ENCODE results near the gene KIF25.

The KIF25 gene

DNA sequence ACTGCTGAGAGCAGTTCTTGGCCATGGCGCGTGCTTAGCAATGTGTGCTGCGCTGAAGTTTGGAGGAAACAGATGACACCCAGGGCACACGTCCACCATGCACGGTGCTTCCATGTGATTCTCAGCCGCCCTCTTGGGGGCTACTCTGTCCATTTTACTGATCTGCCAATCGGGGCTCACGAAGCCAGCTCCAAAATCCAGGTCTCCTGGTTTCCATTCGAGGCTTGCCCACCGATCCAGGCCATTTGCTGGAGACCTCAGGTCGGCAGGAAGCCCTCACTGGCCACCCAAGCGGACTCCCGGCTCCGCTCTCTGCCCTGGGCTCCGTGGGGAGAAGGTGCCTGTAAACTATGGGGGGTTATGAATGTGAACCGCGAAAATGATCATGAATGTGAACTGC lies 93.2 kb downstream of the KIF25 start:
- TF ChIP-seq, protein P1, sequence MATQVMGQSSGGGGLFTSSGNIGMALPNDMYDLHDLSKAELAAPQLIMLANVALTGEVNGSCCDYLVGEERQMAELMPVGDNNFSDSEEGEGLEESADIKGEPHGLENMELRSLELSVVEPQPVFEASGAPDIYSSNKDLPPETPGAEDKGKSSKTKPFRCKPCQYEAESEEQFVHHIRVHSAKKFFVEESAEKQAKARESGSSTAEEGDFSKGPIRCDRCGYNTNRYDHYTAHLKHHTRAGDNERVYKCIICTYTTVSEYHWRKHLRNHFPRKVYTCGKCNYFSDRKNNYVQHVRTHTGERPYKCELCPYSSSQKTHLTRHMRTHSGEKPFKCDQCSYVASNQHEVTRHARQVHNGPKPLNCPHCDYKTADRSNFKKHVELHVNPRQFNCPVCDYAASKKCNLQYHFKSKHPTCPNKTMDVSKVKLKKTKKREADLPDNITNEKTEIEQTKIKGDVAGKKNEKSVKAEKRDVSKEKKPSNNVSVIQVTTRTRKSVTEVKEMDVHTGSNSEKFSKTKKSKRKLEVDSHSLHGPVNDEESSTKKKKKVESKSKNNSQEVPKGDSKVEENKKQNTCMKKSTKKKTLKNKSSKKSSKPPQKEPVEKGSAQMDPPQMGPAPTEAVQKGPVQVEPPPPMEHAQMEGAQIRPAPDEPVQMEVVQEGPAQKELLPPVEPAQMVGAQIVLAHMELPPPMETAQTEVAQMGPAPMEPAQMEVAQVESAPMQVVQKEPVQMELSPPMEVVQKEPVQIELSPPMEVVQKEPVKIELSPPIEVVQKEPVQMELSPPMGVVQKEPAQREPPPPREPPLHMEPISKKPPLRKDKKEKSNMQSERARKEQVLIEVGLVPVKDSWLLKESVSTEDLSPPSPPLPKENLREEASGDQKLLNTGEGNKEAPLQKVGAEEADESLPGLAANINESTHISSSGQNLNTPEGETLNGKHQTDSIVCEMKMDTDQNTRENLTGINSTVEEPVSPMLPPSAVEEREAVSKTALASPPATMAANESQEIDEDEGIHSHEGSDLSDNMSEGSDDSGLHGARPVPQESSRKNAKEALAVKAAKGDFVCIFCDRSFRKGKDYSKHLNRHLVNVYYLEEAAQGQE (IDR thresholded peaks at IDR 0.05; ENCODE audit: insufficient read depth in 1 of 2, low read depth in 2 of 2, low read length in 2 of 2) = no peak
- TF ChIP-seq FOXP2 (optimal IDR thresholded peaks at IDR 0.05; ENCODE audit: borderline replicate concordance, extremely low read depth, extremely low read length, insufficient read depth) = no peak
- TF ChIP-seq POLR2AphosphoS5 (IDR thresholded peaks at IDR 0.05; ENCODE audit: low read depth, low read length) = no peak
- TF ChIP-seq TAF1 (IDR thresholded peaks at IDR 0.05; ENCODE audit: borderline replicate concordance, insufficient read depth, low read length) = no peak
- no peak for TF ChIP-seq SIN3A (IDR thresholded peaks at IDR 0.05; ENCODE audit: borderline replicate concordance, insufficient read depth, low read length)

- TF ChIP-seq SIN3A (IDR thresholded peaks at IDR 0.05; ENCODE audit: borderline replicate concordance, insufficient read depth, low read length) (no peak), FOXP2 (optimal IDR thresholded peaks at IDR 0.05; ENCODE audit: borderline replicate concordance, extremely low read depth, extremely low read length, insufficient read depth) (no peak), TAF1 (IDR thresholded peaks at IDR 0.05; ENCODE audit: borderline replicate concordance, insufficient read depth, low read length) (no peak), POLR2AphosphoS5 (IDR thresholded peaks at IDR 0.05; ENCODE audit: low read depth, low read length) (no peak)
- TF ChIP-seq, protein P1 (IDR thresholded peaks at IDR 0.05; ENCODE audit: insufficient read depth in 1 of 2, low read depth in 2 of 2, low read length in 2 of 2) = no peak
Observed at GRCh38 chr6:168091381-168092264, 94.2 kb downstream of the KIF25 start.

GRCh38 chr6:168092541-168092940 lies 95.1 kb downstream of the KIF25 start:
- no peak for TF ChIP-seq SIN3A (IDR thresholded peaks at IDR 0.05; ENCODE audit: borderline replicate concordance, insufficient read depth, low read length)
- no peak for TF ChIP-seq TAF1 (IDR thresholded peaks at IDR 0.05; ENCODE audit: borderline replicate concordance, insufficient read depth, low read length)
- TF ChIP-seq FOXP2 (optimal IDR thresholded peaks at IDR 0.05; ENCODE audit: borderline replicate concordance, extremely low read depth, extremely low read length, insufficient read depth) = no peak
- TF ChIP-seq, protein P1 (IDR thresholded peaks at IDR 0.05; ENCODE audit: insufficient read depth in 1 of 2, low read depth in 2 of 2, low read length in 2 of 2) = no peak
- no peak for TF ChIP-seq POLR2AphosphoS5 (IDR thresholded peaks at IDR 0.05; ENCODE audit: low read depth, low read length)

- TF ChIP-seq SIN3A (IDR thresholded peaks at IDR 0.05; ENCODE audit: borderline replicate concordance, insufficient read depth, low read length) (no peak), FOXP2 (optimal IDR thresholded peaks at IDR 0.05; ENCODE audit: borderline replicate concordance, extremely low read depth, extremely low read length, insufficient read depth) (no peak), POLR2AphosphoS5 (IDR thresholded peaks at IDR 0.05; ENCODE audit: low read depth, low read length) (no peak), TAF1 (IDR thresholded peaks at IDR 0.05; ENCODE audit: borderline replicate concordance, insufficient read depth, low read length) (no peak)
- TF ChIP-seq, protein P1 (IDR thresholded peaks at IDR 0.05; ENCODE audit: insufficient read depth in 1 of 2, low read depth in 2 of 2, low read length in 2 of 2) = no peak
Observed at GRCh38 chr6:168093071-168093505, 95.6 kb downstream of the KIF25 start.

Data from PFSK-1 (cell line).